Left ventricle myocardium inferior (tissue), 1 donor: Measurements from ENCODE around the gene KDM4D. TPM values are rescaled to one million over a fixed set of nuclear protein-coding genes. Genes with fewer than 3 reads are reported as not detected.

ENCODE experiments used
- DNase-seq: peaks from one replicate; pipeline ENCODE4 v3.0.0-alpha.2; 2020
- H3K27ac ChIP-seq: fragments of 200-600 bp; replicated peaks from 2 replicates; pipeline ENCODE4 v1.8.0; 2021
- H3K27me3 ChIP-seq: fragments of 200-600 bp; 2 replicates; pipeline ENCODE4 v1.8.0; 2021; ENCODE audit warnings: low read depth
- H3K36me3 ChIP-seq: fragments of 200-600 bp; 2 replicates; pipeline ENCODE4 v1.8.0; 2021
- H3K4me1 ChIP-seq: fragments of 200-600 bp; 2 replicates; pipeline ENCODE4 v1.8.0; 2021
- H3K4me3 ChIP-seq: fragments of 200-600 bp; 2 replicates; pipeline ENCODE4 v1.8.0; 2021; ENCODE audit warnings: mild to moderate bottlenecking, moderate library complexity
- H3K9me3 ChIP-seq: fragments of 200-600 bp; replicated peaks from 2 replicates; pipeline ENCODE4 v1.8.0; 2021
- CTCF ChIP-seq: fragments of 200-600 bp; IDR thresholded peaks from 2 replicates; pipeline ENCODE4 v1.8.0; 2021; ENCODE audit warnings: antibody characterized with exemption, mild to moderate bottlenecking, borderline replicate concordance
- intact Hi-C: fragments of 100-400 bp; cut with micrococcal nuclease; formaldehyde crosslinking; loops from one replicate; pipeline ENCODE4 v1.11.0; 2022
- total RNA-seq: library from RNA; stranded (reverse); fragmentation: NEBNext Ultra II Directional; extraction: Animal tissue kit (Norgen Biotek cat#: 25700); gene quantifications from one replicate; pipeline ENCODE4 v1.2.1, GENCODE V29; 2021
- donor health status: DM: no; HTN: yes; CAD: no; lungs with severe emphysema.

The KDM4D gene
- total RNA-seq, 1 donor from 2014 or later: 0.69 TPM

- no peak for DNase-seq
- intact Hi-C loops: no loop called here
- H3K4me3 ChIP-seq: no peak overlapping the region
Observed at GRCh38 chr11:94946812-94947211, 26.7 kb upstream of the KDM4D start.

GRCh38 chr11:94948070-94948617 is 25.4 kb upstream of the KDM4D start:
- intact Hi-C loops: no loop called here
- Histone ChIP-seq H3K27ac (no peak overlapping the region), H3K9me3 (no peaks in the 10 kb centered on the region), H3K36me3 (no peaks in the 10 kb centered on the region), H3K4me3 (no peak overlapping the region), H3K27me3 (no peaks in the 10 kb centered on the region), H3K4me1 (no peaks in the 10 kb centered on the region)
- DNase-seq: no peak
- TF ChIP-seq CTCF: no peak

More at GRCh38 chr11:94946812-94947211, 26.7 kb upstream of the KDM4D start:
- H3K36me3 ChIP-seq: no peaks in the 10 kb centered on the region
- H3K4me1 ChIP-seq: no peaks in the 10 kb centered on the region
- no peaks in the 10 kb centered on the region for H3K27me3 ChIP-seq
- no peak for TF ChIP-seq CTCF
- H3K27ac ChIP-seq: no peak overlapping the region
- H3K9me3 ChIP-seq: no peaks in the 10 kb centered on the region

- intact Hi-C loops: no loop called here
- DNase-seq: no peak
- TF ChIP-seq CTCF: no peak
- no peak overlapping the region for H3K4me3 ChIP-seq
- H3K4me1 ChIP-seq: no peaks in the 10 kb centered on the region
- peaks cover 1% of the 10 kb centered on the region for H3K36me3 ChIP-seq
- H3K9me3 ChIP-seq: no peaks in the 10 kb centered on the region
- no peaks in the 10 kb centered on the region for H3K27me3 ChIP-seq
- H3K27ac ChIP-seq: no peak overlapping the region
Observed at GRCh38 chr11:94954753-94955152, 18.8 kb upstream of the KDM4D start.

- Histone ChIP-seq H3K27ac (no peak overlapping the region), H3K4me1 (no peaks in the 10 kb centered on the region), H3K4me3 (no peak overlapping the region), H3K27me3 (no peaks in the 10 kb centered on the region), H3K9me3 (no peaks in the 10 kb centered on the region), H3K36me3 (peaks cover 24% of the 10 kb centered on the region)
- no peak for TF ChIP-seq CTCF
- no peak for DNase-seq
- intact Hi-C loops: no loop called here
Observed at GRCh38 chr11:94956963-94957362, 16.5 kb upstream of the KDM4D start.

- intact Hi-C loops: no loop called here
- TF ChIP-seq CTCF: no peak
- no peak for DNase-seq
- Histone ChIP-seq H3K9me3 (no peaks in the 10 kb centered on the region), H3K27ac (no peak overlapping the region), H3K27me3 (no peaks in the 10 kb centered on the region), H3K4me1 (no peaks in the 10 kb centered on the region), H3K36me3 (peaks cover 36% of the 10 kb centered on the region), H3K4me3 (no peak overlapping the region)
Observed at GRCh38 chr11:94958121-94958696, 15.3 kb upstream of the KDM4D start.
